Liver (tissue), 3 donors: ENCODE results near the gene UPK1A.

Experiments used
- ATF3 ChIP-seq: IDR thresholded peaks from 2 replicates; pipeline ENCODE4 v1.6.1; 2016; ENCODE audit warnings: antibody characterized with exemption
- CTCF ChIP-seq: fragments of 150-350 bp; IDR thresholded peaks from 2 replicates; pipeline ENCODE4 v1.5.1; 2017; ENCODE audit warnings: improper control_type of control experiment, low read depth, low read length; ENCODE audit not compliant: missing input control
- HNF4G ChIP-seq: IDR thresholded peaks from 2 replicates; pipeline ENCODE4 v1.6.1; 2016; ENCODE audit warnings: antibody characterized with exemption
- JUND ChIP-seq, 2 donors: IDR thresholded peaks; 2 replicates each; pipeline ENCODE4 v1.6.1; 2016; ENCODE audit warnings: antibody characterized with exemption in 2 of 2
- MAX ChIP-seq: IDR thresholded peaks from 2 replicates; pipeline ENCODE4 v1.6.1; 2016; ENCODE audit warnings: antibody characterized with exemption
- RAD21 ChIP-seq, 2 donors: IDR thresholded peaks; 2 replicates each; pipeline ENCODE4 v1.6.1; 2016; ENCODE audit warnings: antibody characterized with exemption in 2 of 2, mild to moderate bottlenecking in 2 of 2
- REST ChIP-seq: IDR thresholded peaks from 2 replicates; pipeline ENCODE4 v1.6.1; 2016; ENCODE audit warnings: antibody characterized with exemption, mild to moderate bottlenecking
- SP1 ChIP-seq: IDR thresholded peaks from 2 replicates; pipeline ENCODE4 v1.6.1; 2018; ENCODE audit warnings: antibody characterized with exemption, mild to moderate bottlenecking
- TAF1 ChIP-seq: conservative IDR thresholded peaks from 2 replicates; pipeline ENCODE4 v1.6.1; 2016; ENCODE audit warnings: antibody characterized with exemption, mild to moderate bottlenecking
- YY1 ChIP-seq: IDR thresholded peaks from 2 replicates; pipeline ENCODE4 v1.6.1; 2016; ENCODE audit warnings: antibody characterized with exemption, mild to moderate bottlenecking
- donor health status: healthy.
- donor health status: healthy.

- TF ChIP-seq CTCF = no peak
- no peak for TF ChIP-seq YY1
- no peak for TF ChIP-seq SP1
- TF ChIP-seq MAX = no peak
- no peak for TF ChIP-seq HNF4G
- TF ChIP-seq RAD21 (IDR thresholded peaks at IDR 0.05) = no peak
- no peak for TF ChIP-seq TAF1
- TF ChIP-seq JUND (IDR thresholded peaks at IDR 0.05) = no peak
- TF ChIP-seq REST = no peak
- no peak for TF ChIP-seq ATF3
These were observed 47.7 kb downstream of the UPK1A start for GRCh38 chr19:35713904-35714495.
